Adrenal gland (tissue), 12 donors: ENCODE data around the gene LRP1. TPM values are rescaled to one million over a fixed set of nuclear protein-coding genes. Genes with fewer than 3 reads are reported as not detected.

Source experiments
- DNase-seq, 7 donors: peaks; one replicate each; pipeline ENCODE4 v3.0.0-alpha.2; 2019 to 2020
- H3K27ac ChIP-seq, 5 donors: fragments of 200-600 bp; sonication (generic) in 4 of 5; 1 replicate in 3 of 5; 2 replicates in 2 of 5; pipeline versions ENCODE4 v1.5.1 to v1.8.0; 2016 to 2020; ENCODE audit warnings: mild to moderate bottlenecking in 1 of 5
- H3K27me3 ChIP-seq: fragments of 200-600 bp; 2 replicates; pipeline ENCODE4 v1.8.0; 2021
- H3K36me3 ChIP-seq, 2 donors: fragments of 200-600 bp; replicated peaks in 1 of 2; 1 replicate in 1 of 2; 2 replicates in 1 of 2; pipeline versions ENCODE4 v1.5.1 to v1.8.0; 2018 to 2022
- H3K4me1 ChIP-seq, 2 donors: fragments of 200-600 bp; replicated peaks in 1 of 2; 1 replicate in 1 of 2; 2 replicates in 1 of 2; pipeline versions ENCODE4 v1.5.1 to v1.8.0; 2018 to 2021
- H3K4me3 ChIP-seq, 4 donors: fragments of 200-600 bp; sonication (generic) in 3 of 4; one replicate each; pipeline ENCODE4 v1.5.1; 2016 to 2018
- H3K9me3 ChIP-seq, 3 donors: fragments of 200-600 bp; sonication (generic) in 1 of 3; replicated peaks in 1 of 3; 1 replicate in 2 of 3; 2 replicates in 1 of 3; pipeline versions ENCODE4 v1.5.1 to v1.8.0; 2016 to 2021
- POLR2A ChIP-seq, 2 donors: fragments of 450-650 bp; IDR thresholded peaks; one replicate each; pipeline ENCODE4 v1.6.1; 2017; ENCODE audit warnings: antibody characterized with exemption in 2 of 2, mild to moderate bottlenecking in 2 of 2, moderate library complexity in 1 of 2
- WGBS, 4 donors: extraction: QIAGEN DNeasy Blood & Tissue Kit in 2 of 4; methylation state at CpG; one replicate each; pipeline versions ENCODE4 v1.1.5 to v1.1.7; 2013 to 2017; 5-methylcytosine and 5-hydroxymethylcytosine counted together
- intact Hi-C, 2 donors: fragments of 100-400 bp; cut with DNase I; formaldehyde crosslinking; loops; one replicate each; pipeline versions ENCODE4 v1.14.1 to v1.15.0; 2022 to 2023
- polyA plus RNA-seq, 3 donors: library from polyadenylated mRNA; stranded (reverse); fragments of 200-250 nt in 2 of 3; fragments of 350-450 nt in 1 of 3; fragmentation: Illumina TruSeq in 1 of 3; extraction: RNeasy Lipid Tissue Mini Kit (QIAGEN cat#74804) in 1 of 3; gene quantifications; one replicate each; pipeline ENCODE4 v1.2.3, GENCODE V29; 2013 to 2014
- total RNA-seq, 9 donors: library from RNA; depleted of rRNA in 4 of 9; stranded (reverse); fragments of >200 nt in 4 of 9; fragments of 120-200 nt in 1 of 9; fragmentation: NEBNext Ultra II Directional in 1 of 9; extraction: Animal tissue kit (Norgen Biotek cat#: 25700) in 1 of 9; gene quantifications; one replicate each; pipeline versions ENCODE4 v1.1.0 to v1.2.4, GENCODE V29; 2013 to 2023
- TF ChIP-seq, protein P1 (sequence below), 6 experiments: fragments of 450-650 bp in 4 of 6; fragments of 200-600 bp in 2 of 6; sonication (generic) in 1 of 6; IDR thresholded peaks; 1 replicate in 5 of 6; 2 replicates in 1 of 6; pipeline versions ENCODE4 v1.5.1 to v1.8.0; 2016 to 2021; ENCODE audit warnings: antibody characterized with exemption in 6 of 6, mild to moderate bottlenecking in 2 of 6, moderate library complexity in 1 of 6
- donor health status: healthy with polysubstance abuse.
- donor health status: Bipolar disorder and iron deficiency.
- donor health status: DM: yes; HTN: yes; CAD: no.
- donor health status: DM: no; HTN: no; CAD: no.
- donor health status: DM: no; HTN: no; CAD: no.
- donor health status: DM: yes; HTN: yes; CAD: no.

LRP1 gene
- total and polyA plus RNA-seq, 12 donors = 18.4 to 307 (median 138) TPM

DNA sequence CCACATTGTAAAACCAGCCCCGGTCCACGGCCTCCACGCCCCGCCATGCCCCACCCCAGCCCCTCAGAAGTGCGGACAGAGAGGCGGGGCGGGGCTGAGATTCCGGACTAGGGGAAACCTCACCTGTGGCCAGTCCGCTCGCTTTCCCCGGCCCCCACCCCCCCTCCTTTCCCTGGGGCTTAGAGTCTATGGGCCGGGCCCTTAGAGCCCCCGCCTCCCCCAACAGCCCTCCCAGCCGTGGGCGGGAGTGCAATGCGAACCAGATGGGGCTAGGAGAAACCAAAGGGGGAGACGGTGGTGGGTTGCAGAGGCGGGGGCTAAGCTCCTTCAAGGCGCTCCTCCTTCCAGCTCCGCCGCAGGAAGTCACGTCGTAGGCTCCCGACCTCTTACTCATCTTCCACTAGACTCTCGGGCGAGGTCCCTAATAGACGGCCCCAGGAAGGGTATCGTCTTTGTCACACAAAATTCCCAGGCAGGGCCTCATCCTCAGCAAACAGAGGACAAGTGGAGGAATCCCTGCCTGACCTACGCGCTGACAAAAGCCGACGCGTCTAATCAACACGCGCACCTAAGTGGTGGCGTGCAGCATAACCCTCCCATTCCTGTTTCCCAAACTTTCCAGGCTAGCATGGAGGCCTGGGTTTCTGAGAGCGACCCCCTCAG, 40.5 kb upstream of the LRP1 start:
- H3K27ac ChIP-seq = peak overlapping the region; percentile 98 to 99 (median 99)
- peaks cover 13 to 36% of the 10 kb centered on the region in 2 donors for H3K4me1 ChIP-seq
- H3K4me3 ChIP-seq = peak overlapping the region in 3 of 4 donors; percentile 3 to 81 (median 71)
- peaks cover 0 to 19% of the 10 kb centered on the region in 2 donors for H3K36me3 ChIP-seq
- peak in 1 of 2 donors; percentile 10 for TF ChIP-seq POLR2A (IDR thresholded peaks at IDR 0.05)
- TF ChIP-seq, protein P1, sequence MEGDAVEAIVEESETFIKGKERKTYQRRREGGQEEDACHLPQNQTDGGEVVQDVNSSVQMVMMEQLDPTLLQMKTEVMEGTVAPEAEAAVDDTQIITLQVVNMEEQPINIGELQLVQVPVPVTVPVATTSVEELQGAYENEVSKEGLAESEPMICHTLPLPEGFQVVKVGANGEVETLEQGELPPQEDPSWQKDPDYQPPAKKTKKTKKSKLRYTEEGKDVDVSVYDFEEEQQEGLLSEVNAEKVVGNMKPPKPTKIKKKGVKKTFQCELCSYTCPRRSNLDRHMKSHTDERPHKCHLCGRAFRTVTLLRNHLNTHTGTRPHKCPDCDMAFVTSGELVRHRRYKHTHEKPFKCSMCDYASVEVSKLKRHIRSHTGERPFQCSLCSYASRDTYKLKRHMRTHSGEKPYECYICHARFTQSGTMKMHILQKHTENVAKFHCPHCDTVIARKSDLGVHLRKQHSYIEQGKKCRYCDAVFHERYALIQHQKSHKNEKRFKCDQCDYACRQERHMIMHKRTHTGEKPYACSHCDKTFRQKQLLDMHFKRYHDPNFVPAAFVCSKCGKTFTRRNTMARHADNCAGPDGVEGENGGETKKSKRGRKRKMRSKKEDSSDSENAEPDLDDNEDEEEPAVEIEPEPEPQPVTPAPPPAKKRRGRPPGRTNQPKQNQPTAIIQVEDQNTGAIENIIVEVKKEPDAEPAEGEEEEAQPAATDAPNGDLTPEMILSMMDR (IDR thresholded peaks at IDR 0.05) = peak in 1 of 6 experiments; percentile 13
- intact Hi-C loops = loop anchor here in 1 of 2 donors (2.0 kb wide), 1 partner anchor 23 kb away; the partner anchor contains the start of gene STAT6
- no peaks in the 10 kb centered on the region for H3K27me3 ChIP-seq
- peak; percentile 80 to 92 (median 86) for DNase-seq
- WGBS, 4 donors = 0 to 1% (median 1%) methylated on average over 16 to 37 of the region's 37 CpGs
- H3K9me3 ChIP-seq = no peaks in the 10 kb centered on the region

DNA sequence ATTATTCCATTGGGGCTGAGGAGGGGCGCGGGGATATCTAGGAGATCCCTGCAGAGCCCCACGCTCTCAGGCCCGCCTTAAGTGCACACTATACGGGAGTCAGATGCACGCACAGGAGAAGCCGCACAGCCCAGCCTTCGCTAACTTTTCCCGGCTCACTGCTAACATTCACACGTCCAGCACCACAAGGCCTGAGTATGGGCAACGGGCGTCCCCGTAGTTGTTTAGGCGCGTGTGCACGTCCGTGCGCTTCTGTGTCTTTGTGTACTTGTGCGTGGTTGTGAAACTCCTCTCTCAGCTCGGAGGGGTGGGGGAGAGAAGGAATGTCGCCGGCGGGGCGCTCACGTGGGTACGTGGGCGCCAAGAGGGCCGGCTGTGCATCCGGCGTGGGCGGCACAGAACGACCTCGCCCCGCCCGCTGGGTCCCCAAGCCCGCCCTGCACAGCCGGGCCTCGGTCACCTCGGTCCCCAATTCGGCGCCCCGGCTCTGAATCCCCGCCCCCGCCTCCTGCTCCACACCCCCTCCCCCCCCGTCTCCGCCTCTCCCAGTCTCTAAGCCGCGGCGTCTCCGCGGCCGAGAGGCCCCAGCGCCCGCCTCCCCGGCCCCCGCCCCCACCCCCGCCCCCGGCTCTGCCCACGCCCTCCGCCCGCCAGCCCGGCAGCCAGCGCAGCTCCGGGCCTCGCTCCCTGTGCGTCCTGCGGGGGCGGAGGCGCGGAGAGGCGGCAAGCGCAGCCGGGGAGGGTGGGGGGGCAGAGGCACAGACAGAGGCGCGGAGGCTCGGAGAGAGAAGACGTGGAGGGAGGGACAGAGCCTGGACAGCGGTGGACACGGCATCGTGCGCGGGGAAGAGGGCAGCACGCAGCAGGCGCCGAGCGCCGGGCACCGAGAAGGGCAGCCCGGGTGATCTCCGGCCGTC, 39.7 kb upstream of the LRP1 start, which contains the start of gene NAB2:
TSS of gene NAB2 (plus strand) at position 761 of the 917 bp plus-strand sequence. CDS start 158 bp downstream, outside the sequence.
- peaks cover 0 to 26% of the 10 kb centered on the region in 2 donors for H3K36me3 ChIP-seq
- DNase-seq = peak; percentile 95 to 99 (median 98)
- TF ChIP-seq POLR2A (IDR thresholded peaks at IDR 0.05) = peak; percentile 36 to 93
- TF ChIP-seq, protein P1 (IDR thresholded peaks at IDR 0.05) = peak in 1 of 6 experiments; percentile 16
- no peaks in the 10 kb centered on the region for H3K9me3 ChIP-seq
- peaks cover 13 to 39% of the 10 kb centered on the region in 2 donors for H3K4me1 ChIP-seq
- peak within 1 kb of the TSS; percentile 98 to 99 (median 99) for H3K27ac ChIP-seq
- no peaks in the 10 kb centered on the region for H3K27me3 ChIP-seq
- peak within 1 kb of the TSS; percentile 36 to 81 (median 64) for H3K4me3 ChIP-seq
- 0 to 1% (median 0%) methylated on average over 14 to 91 of the region's 91 CpGs for WGBS, 4 donors
- intact Hi-C loops = loop anchor here in 1 of 2 donors (2.0 kb wide), 1 partner anchor 22 kb away; the partner anchor contains the start of gene STAT6

DNA sequence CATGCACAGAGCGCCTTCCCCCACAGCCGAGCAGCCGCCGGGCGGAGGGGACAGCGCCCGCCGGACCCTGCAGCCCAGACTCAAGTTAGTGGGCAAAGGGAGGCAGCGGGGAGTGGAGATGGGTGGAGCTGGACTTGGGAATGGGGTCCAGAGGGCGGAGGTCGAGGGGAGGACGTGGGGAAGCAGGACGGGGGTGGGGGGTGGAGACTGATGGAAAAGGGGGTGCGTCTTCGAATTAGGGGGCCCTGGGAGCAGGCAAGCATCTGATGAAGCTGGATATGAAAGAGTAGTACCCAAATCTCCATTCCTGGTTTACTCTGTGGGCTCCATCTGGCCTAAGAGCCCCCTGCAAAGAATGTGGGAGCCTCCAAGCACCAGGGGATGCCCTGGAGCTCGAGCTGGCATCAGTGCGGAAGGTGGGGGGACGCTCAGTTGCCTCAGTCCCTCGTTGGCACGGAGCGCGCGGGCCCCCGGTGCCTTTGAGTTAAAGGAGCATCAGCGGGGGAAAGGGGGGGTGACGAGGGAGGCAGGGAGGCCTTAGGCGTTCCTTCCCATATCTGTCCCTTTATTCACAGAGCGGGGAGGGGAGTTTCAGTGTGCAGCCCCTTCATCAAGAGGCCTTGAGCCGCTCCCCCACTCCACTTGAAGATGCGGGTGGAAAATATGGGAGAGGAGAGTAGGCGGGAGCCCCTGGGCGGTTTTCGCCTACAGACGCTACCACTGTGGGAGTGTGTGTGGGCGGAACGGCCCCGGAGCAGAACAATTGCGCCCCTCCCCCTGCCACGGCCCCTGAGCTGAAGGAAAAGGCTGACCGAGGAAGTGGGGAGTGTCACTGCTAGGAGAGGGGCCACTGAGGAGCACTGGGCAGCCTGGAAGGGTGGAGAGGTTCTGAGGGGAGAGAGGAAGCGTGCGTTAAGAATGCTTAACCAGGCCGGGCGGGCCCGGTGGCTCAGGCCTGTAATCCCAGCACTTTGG, 38.7 kb upstream of the LRP1 start:
- 0 to 2% (median 1%) methylated on average over 33 to 45 of the region's 45 CpGs for WGBS, 4 donors
- no peaks in the 10 kb centered on the region for H3K27me3 ChIP-seq
- H3K27ac ChIP-seq = peak overlapping the region in 4 of 5 donors; percentile 79 to 99 (median 98)
- TF ChIP-seq, protein P1 (IDR thresholded peaks at IDR 0.05) = no peak
- TF ChIP-seq POLR2A (IDR thresholded peaks at IDR 0.05) = peak in 1 of 2 donors; percentile 60
- H3K36me3 ChIP-seq = peaks cover 0 to 28% of the 10 kb centered on the region in 2 donors
- intact Hi-C loops = loop anchor here in 1 of 2 donors (2.0 kb wide), 1 partner anchor 21 kb away; the partner anchor contains the start of gene STAT6
- H3K9me3 ChIP-seq = no peaks in the 10 kb centered on the region
- DNase-seq = peak; percentile 71 to 89 (median 79)
- H3K4me1 ChIP-seq = peaks cover 13 to 46% of the 10 kb centered on the region in 2 donors
- peak overlapping the region; percentile 36 to 64 (median 54) for H3K4me3 ChIP-seq
